CD8-positive, alpha-beta memory T cell (primary cell): ENCODE results near the gene SRRM1. TPM values are rescaled to one million over a fixed set of nuclear protein-coding genes. Genes with fewer than 3 reads are reported as not detected.
A peak's percentile ranks its signal among the peaks of the same experiment; 100 is the strongest.
"Not testable (repeated sequence)": the region's sequence is repeated elsewhere in the genome, so short reads cannot be mapped to it uniquely, and the experiment has no call there.

Experiments used
- CTCF ChIA-PET: fragments of 350-600 bp; sonication (Branson Sonifier 250); formaldehyde crosslinking; loops from one replicate; lab custom pipeline; 2021; ENCODE audit warnings: antibody characterized with exemption; lab: Charles Lee
- POLR2A ChIA-PET: fragments of 350-600 bp; sonication (Branson Sonifier 250); formaldehyde crosslinking; loops from one replicate; lab custom pipeline; 2021; ENCODE audit warnings: antibody characterized with exemption; lab: Charles Lee
- DNase-seq, 5 donors: peaks; one replicate each; pipeline versions ENCODE4 v3.0.0 to v3.0.0-alpha.2; 2020 to 2022; ENCODE audit warnings: mixed read lengths in 1 of 5
- H3K27ac ChIP-seq: one replicate; pipeline ENCODE4 v1.7.0; 2013; ENCODE audit warnings: low read depth, mild to moderate bottlenecking, low read length, moderate library complexity
- H3K27me3 ChIP-seq: 2 replicates; pipeline ENCODE4 v1.7.0; 2013; ENCODE audit warnings: low read length, mild to moderate bottlenecking; ENCODE audit not compliant: insufficient read depth, poor library complexity, severe bottlenecking
- H3K36me3 ChIP-seq: 2 replicates; pipeline ENCODE4 v1.7.0; 2013; ENCODE audit warnings: mild to moderate bottlenecking, low read length, moderate library complexity; ENCODE audit not compliant: insufficient read depth
- H3K4me1 ChIP-seq: 2 replicates; pipeline ENCODE4 v1.7.0; 2013; ENCODE audit warnings: mild to moderate bottlenecking, low read length, moderate library complexity; ENCODE audit not compliant: insufficient read depth
- H3K4me3 ChIP-seq: 2 replicates; pipeline ENCODE4 v1.7.0; 2013; ENCODE audit warnings: mild to moderate bottlenecking, low read length
- H3K9me3 ChIP-seq: 2 replicates; pipeline ENCODE4 v1.7.0; 2013; ENCODE audit warnings: mild to moderate bottlenecking, low read length
- H3K27ac Mint-ChIP-seq, 8 donors: one replicate each; pipeline ENCODE4 v1.8.0; 2020 to 2021; ENCODE audit warnings: mixed read lengths in 8 of 8, mild to moderate bottlenecking in 6 of 8, inconsistent platforms in 3 of 8, moderate library complexity in 3 of 8
- H3K27me3 Mint-ChIP-seq, 2 donors: one replicate each; pipeline ENCODE4 v1.8.0; 2020 to 2021; ENCODE audit warnings: mixed read lengths in 2 of 2, mild to moderate bottlenecking in 1 of 2, moderate library complexity in 1 of 2
- H3K36me3 Mint-ChIP-seq, 3 donors: one replicate each; pipeline ENCODE4 v1.8.0; 2020 to 2021; ENCODE audit warnings: mixed read lengths in 3 of 3, inconsistent platforms in 1 of 3, mild to moderate bottlenecking in 1 of 3
- H3K4me1 Mint-ChIP-seq, 3 donors: one replicate each; pipeline ENCODE4 v1.8.0; 2020 to 2021; ENCODE audit warnings: mixed read lengths in 3 of 3, inconsistent platforms in 1 of 3, mild to moderate bottlenecking in 1 of 3
- H3K4me3 Mint-ChIP-seq, 7 donors: one replicate each; pipeline ENCODE4 v1.8.0; 2020 to 2021; ENCODE audit warnings: mixed read lengths in 7 of 7, mild to moderate bottlenecking in 6 of 7, moderate library complexity in 4 of 7, inconsistent platforms in 2 of 7
- H3K9me3 Mint-ChIP-seq, 5 donors: one replicate each; pipeline ENCODE4 v1.8.0; 2020 to 2022; ENCODE audit warnings: mixed read lengths in 5 of 5, mild to moderate bottlenecking in 3 of 5, moderate library complexity in 2 of 5, inconsistent platforms in 1 of 5
- polyA plus RNA-seq: library from polyadenylated mRNA; unstranded; fragments of 300-500 nt; fragmentation: Illumina TruSeq; gene quantifications from one replicate; pipeline ENCODE4 v1.2.3, GENCODE V29; 2021
- total RNA-seq, 2 experiments: library from RNA; stranded (reverse); gene quantifications; one replicate each; pipeline ENCODE4 v1.2.3, GENCODE V29; 2021

Gene SRRM1
- total and polyA plus RNA-seq, 3 experiments from 2014 or later: 226 to 244 (median 239) TPM

DNA sequence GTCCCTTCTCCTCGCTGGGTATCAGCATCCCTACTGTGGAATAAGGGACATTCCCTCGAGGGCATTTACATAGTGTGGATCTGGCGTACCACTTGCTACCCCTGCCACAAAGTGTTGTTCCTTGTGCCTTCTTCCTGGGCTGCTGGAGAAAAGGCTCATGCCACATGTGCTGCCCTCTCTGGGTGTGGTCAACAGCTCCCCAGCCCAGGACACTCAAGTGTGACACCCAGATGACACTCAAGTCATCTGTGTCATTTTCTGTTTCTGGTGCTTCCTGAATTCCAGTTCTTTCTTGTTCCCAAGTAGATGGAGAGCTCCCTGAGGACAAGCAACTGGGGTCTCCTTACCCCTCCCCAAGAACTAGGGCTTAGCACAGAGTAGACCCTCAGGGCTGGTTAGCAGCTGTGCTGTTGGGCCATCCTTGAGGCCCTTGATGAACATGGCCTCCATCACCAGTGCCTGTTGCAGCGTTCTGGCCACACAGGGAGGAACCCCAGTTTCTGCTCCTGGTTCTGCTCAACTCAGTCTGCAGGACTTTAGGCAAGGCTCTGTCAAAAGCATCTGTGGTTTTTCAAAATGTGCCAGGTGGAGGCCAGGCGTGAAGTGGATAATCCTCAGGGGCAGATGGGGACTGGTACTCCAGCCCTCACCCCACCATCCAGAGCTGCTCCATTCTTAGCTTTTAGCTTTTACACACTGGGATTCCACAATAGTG lies 53.1 kb downstream of the SRRM1 start:
- DNase-seq: no peak
- no peak overlapping the region for H3K4me3 ChIP-seq
- no peaks in the 10 kb centered on the region for H3K4me1 ChIP-seq
- H3K9me3 ChIP-seq: no peaks in the 10 kb centered on the region
- H3K27ac ChIP-seq: no peak overlapping the region
- POLR2A ChIA-PET: interaction anchor here (0.6 kb wide), 1 partner anchor 154 kb away, joined by 3 read pairs; no protein-coding TSS in a partner anchor
- no peaks in the 10 kb centered on the region for H3K36me3 ChIP-seq
- Mint-ChIP-seq H3K36me3 (no peaks in the 10 kb centered on the region), H3K4me1 (peaks cover 3 to 7% (median 5%) of the 10 kb centered on the region in 3 donors), H3K4me3 (no peak overlapping the region), H3K27me3 (peaks cover 6 to 15% of the 10 kb centered on the region in 2 donors), H3K9me3 (no peaks in the 10 kb centered on the region), H3K27ac (no peak overlapping the region)
- H3K27me3 ChIP-seq: no peaks in the 10 kb centered on the region
- CTCF ChIA-PET: interaction anchor here (1.2 kb wide), 1 partner anchor 8 kb away, joined by 3 read pairs; no protein-coding TSS in a partner anchor

DNA sequence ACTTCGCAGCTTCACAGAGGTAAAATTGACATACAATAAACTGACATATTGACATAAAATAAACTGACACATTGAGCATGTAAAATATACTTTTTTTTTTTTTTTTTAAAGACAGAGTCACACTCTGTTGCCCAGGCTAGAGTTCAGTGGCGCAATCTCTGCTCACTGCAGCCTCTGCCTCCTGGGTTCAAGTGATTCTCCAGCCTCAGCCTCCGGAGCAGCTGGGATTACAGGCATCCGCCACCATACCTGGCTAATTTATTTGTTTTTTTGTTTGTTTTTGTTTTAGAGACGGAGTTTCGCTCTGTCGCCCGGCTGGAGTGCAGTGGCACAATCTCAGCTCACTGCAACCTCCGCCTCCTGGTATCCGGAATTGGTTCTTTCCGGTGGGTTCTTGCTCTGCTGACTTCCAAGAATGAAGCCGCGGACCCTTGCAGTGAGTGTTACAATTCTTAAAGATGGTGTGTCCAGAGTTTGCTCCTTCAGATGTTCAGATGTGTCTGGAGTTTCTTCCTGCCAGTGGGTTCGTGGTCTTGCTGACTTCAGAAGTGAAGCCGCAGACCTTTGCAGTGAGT lies 53.7 kb downstream of the SRRM1 start:
- Histone ChIP-seq H3K27me3 (no peaks in the 10 kb centered on the region), H3K36me3 (no peaks in the 10 kb centered on the region), H3K4me1 (no peaks in the 10 kb centered on the region), H3K9me3 (no peaks in the 10 kb centered on the region), H3K27ac (no peak overlapping the region), H3K4me3 (no peak overlapping the region)
- ChIA-PET CTCF (interaction anchor here (2.8 kb wide), 1 partner anchor 8 kb away, joined by 16 read pairs; no protein-coding TSS in a partner anchor), POLR2A (no interaction called here)
- no peaks in the 10 kb centered on the region for H3K36me3 Mint-ChIP-seq
- no peak for DNase-seq
- peaks cover 6 to 15% of the 10 kb centered on the region in 2 donors for H3K27me3 Mint-ChIP-seq
- no peaks in the 10 kb centered on the region for H3K9me3 Mint-ChIP-seq
- no peak overlapping the region for H3K27ac Mint-ChIP-seq
- peak overlapping the region in 1 of 7 donors; percentile 74 for H3K4me3 Mint-ChIP-seq
- peaks cover 3 to 7% (median 5%) of the 10 kb centered on the region in 3 donors for H3K4me1 Mint-ChIP-seq

DNA sequence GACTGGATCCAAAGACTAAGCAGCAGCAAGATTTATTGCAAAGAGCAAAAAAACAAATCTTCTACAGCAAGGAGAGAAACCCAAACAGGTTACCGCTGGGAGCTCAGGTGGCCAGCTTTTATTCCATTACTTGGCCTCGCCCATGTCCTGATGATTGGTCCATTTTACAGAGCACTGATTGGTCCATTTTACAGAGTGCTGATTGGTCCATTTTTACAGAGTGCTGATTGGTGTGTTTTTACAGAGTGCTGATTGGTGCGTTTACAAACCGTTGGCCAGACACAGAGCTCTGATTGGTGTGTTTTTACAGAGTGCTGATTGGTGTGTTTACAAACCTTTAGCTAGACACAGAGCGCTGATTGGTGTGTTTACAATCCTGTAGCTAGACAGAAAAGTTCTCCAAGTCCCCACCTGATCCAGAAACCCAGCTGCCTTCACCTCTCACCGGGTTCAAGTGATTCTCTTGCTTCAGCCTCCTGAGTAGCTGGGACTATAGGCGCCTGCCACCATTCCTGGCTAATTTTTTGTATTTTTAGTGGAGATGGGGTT lies 54.4 kb downstream of the SRRM1 start:
- ChIA-PET CTCF (interaction anchor here (2.8 kb wide), 1 partner anchor 9 kb away, joined by 16 read pairs; no protein-coding TSS in a partner anchor), POLR2A (interaction anchor here (0.7 kb wide), 1 partner anchor 532 kb away, joined by 7 read pairs; no protein-coding TSS in a partner anchor)
- H3K36me3 ChIP-seq, DNase-seq, H3K4me3 Mint-ChIP-seq, H3K36me3 Mint-ChIP-seq, H3K4me1 Mint-ChIP-seq, H3K4me1 ChIP-seq, H3K9me3 Mint-ChIP-seq, H3K27me3 ChIP-seq, H3K4me3 ChIP-seq, H3K27ac ChIP-seq, H3K9me3 ChIP-seq: not testable (repeated sequence)
- Mint-ChIP-seq H3K27me3 (peaks cover 5 to 15% of the 10 kb centered on the region in 2 donors), H3K27ac (peak overlapping the region in 1 of 8 donors; percentile 15)

DNA sequence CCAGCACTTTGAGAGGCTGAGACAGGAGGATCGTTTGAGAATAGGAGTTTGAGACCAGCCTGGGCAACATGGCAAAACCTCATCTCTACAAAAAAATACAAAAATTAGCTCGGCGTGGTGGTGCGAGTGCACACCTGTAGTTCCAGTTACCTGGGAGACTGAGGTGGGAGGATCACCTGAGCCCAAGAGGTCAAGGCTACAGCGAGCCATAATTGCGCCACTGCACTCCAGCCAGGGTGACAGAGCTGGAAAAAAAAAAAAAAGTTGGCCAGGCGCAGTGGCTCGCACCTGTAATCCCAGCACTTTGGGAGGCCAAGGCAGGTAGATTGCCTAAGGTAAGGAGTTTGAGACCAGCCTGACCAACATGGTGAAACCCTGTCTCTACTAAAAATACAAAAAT lies 55.2 kb downstream of the SRRM1 start:
- CTCF ChIA-PET: interaction anchor here (2.8 kb wide), 1 partner anchor 10 kb away, joined by 16 read pairs; no protein-coding TSS in a partner anchor
- DNase-seq, H3K36me3 Mint-ChIP-seq, H3K9me3 Mint-ChIP-seq, H3K27me3 ChIP-seq, POLR2A ChIA-PET, H3K4me3 Mint-ChIP-seq, H3K4me3 ChIP-seq, H3K27ac Mint-ChIP-seq, H3K4me1 Mint-ChIP-seq, H3K27ac ChIP-seq, H3K4me1 ChIP-seq, H3K36me3 ChIP-seq, H3K9me3 ChIP-seq: not testable (repeated sequence)
- peaks cover 6 to 15% of the 10 kb centered on the region in 2 donors for H3K27me3 Mint-ChIP-seq

DNA sequence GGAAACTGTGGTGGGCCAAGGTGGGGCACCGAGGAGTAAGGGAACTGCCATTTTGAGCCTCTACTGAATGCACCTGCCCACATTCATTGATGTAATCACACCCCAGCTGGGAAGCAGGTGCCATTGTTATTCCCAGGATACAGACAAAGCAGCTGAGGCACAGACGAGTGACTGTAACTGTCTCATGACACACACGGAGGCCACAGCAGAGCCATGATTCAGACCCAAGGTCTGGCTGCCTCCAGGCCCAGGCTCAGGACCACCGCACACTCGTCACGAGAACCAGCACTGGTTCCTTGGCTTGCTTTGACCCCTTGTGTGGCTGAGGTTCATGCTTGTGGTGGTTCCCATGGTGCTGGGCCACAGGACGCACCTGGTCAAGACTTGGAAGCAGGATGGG lies 56.5 kb downstream of the SRRM1 start:
- Mint-ChIP-seq H3K4me3 (no peak overlapping the region), H3K36me3 (no peaks in the 10 kb centered on the region), H3K9me3 (no peaks in the 10 kb centered on the region), H3K27me3 (peaks cover 6 to 15% of the 10 kb centered on the region in 2 donors), H3K4me1 (peaks cover 0 to 5% (median 2%) of the 10 kb centered on the region in 3 donors), H3K27ac (no peak overlapping the region)
- no peaks in the 10 kb centered on the region for H3K36me3 ChIP-seq
- no peak overlapping the region for H3K4me3 ChIP-seq
- no peaks in the 10 kb centered on the region for H3K9me3 ChIP-seq
- ChIA-PET CTCF (interaction anchor here (1.4 to 2.8 kb wide), 2 partner anchors 11 kb away, joined by 6 to 16 read pairs; no protein-coding TSS in a partner anchor), POLR2A (no interaction called here)
- H3K27ac ChIP-seq: no peak overlapping the region
- no peaks in the 10 kb centered on the region for H3K4me1 ChIP-seq
- DNase-seq: no peak
- H3K27me3 ChIP-seq: no peaks in the 10 kb centered on the region

DNA sequence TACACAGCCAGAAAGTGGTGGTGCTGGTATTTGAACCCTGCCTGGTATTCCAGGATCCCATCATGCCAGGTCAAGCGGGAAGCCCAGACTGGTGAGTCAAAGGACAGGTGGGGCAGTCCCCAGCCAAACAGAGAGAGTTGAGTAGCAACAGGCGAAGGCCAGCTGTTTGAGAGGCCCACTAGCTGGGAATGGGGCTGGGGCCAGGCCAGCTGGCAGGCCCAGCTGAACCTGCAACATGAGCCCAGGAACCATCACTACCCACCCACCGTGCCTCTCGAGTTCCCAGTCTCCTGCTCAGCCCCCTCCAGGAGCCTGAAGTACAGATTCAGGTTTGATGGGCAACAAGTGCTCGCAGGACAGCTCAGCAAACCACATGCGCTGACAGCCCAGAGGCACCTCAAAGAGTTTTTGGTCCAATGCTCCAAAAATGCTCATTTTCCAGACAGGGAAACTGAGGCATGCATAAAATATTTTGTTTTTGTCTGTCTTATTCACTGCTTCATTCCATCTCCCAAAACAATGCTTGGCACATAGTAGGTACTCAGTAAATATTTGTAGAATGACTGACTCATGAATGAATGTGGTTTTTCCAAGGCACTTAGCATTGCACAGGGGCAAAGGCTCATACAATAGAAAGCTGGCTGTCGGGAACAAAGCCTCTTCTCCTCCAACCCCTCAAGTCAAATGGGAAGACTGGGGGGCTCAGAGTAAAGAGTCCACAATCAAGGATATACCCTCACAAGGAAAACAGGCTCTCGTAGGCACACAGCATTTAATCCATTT lies 59.6 kb downstream of the SRRM1 start:
- no peaks in the 10 kb centered on the region for H3K36me3 ChIP-seq
- H3K9me3 ChIP-seq: no peaks in the 10 kb centered on the region
- Mint-ChIP-seq H3K9me3 (no peaks in the 10 kb centered on the region), H3K4me1 (peaks cover 0 to 5% (median 0%) of the 10 kb centered on the region in 3 donors), H3K27ac (no peak overlapping the region), H3K36me3 (peaks cover 0 to 1% (median 0%) of the 10 kb centered on the region in 3 donors), H3K27me3 (peaks cover 9 to 10% of the 10 kb centered on the region in 2 donors), H3K4me3 (no peak overlapping the region)
- H3K4me3 ChIP-seq: no peak overlapping the region
- no peaks in the 10 kb centered on the region for H3K27me3 ChIP-seq
- DNase-seq: no peak
- CTCF ChIA-PET: no interaction called here
- H3K27ac ChIP-seq: no peak overlapping the region
- no peaks in the 10 kb centered on the region for H3K4me1 ChIP-seq
- POLR2A ChIA-PET: no interaction called here

DNA sequence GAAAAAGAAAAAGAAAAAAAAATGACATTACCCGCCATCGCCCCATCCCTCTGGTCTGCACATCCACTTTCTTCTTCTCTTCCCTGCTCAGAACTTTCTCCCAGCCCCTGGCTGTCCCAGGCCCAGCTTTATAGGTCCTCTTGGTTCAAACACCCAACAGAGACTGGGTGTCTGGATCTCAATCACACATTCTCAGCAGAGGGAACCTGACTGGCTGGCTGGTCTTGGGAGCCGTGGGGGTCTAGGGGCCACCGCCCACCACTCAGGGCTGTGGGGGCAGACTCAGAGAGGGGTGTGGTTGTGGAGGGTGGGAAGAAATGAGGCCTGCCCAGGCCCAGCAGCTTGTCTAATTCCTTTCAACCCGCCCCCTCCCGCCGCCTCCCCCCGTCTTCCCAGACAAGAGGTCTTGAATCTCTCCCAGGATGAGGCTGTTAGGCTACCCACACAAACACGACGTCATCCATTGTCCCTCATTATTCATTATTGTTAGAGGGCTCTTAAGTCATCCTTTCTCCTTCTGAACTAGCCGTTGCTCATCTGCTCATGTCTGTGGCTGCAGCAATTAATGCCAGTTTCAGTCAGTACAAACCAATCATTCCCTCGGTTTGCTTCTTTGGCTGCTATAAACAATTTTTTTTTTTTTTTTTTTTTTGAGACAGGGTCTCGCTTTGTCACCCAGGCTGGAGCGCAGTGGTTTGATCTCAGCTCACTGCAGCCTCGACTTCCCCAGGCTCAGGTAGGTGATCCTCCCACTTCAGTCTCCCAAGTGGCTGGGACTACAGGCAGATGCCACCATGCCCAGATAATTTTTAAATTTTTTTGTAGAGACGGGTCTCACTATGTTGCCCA lies 61.5 kb downstream of the SRRM1 start:
- no peaks in the 10 kb centered on the region for H3K9me3 Mint-ChIP-seq
- no peak overlapping the region for H3K27ac ChIP-seq
- peaks cover 0 to 1% (median 0%) of the 10 kb centered on the region in 3 donors for H3K36me3 Mint-ChIP-seq
- H3K4me3 Mint-ChIP-seq: no peak overlapping the region
- no peak overlapping the region for H3K4me3 ChIP-seq
- peak overlapping the region in 1 of 8 donors; percentile 32 for H3K27ac Mint-ChIP-seq
- CTCF ChIA-PET: interaction anchor here (0.9 kb wide), 1 partner anchor 9 kb away, joined by 3 read pairs; no protein-coding TSS in a partner anchor
- no peaks in the 10 kb centered on the region for H3K9me3 ChIP-seq
- H3K4me1 Mint-ChIP-seq: peaks cover 2 to 8% (median 4%) of the 10 kb centered on the region in 3 donors
- POLR2A ChIA-PET: no interaction called here
- no peaks in the 10 kb centered on the region for H3K27me3 ChIP-seq
- no peak for DNase-seq
- no peaks in the 10 kb centered on the region for H3K4me1 ChIP-seq
- H3K27me3 Mint-ChIP-seq: peaks cover 3 to 6% of the 10 kb centered on the region in 2 donors
- H3K36me3 ChIP-seq: no peaks in the 10 kb centered on the region
